Measurements from ENCODE around the gene BRICD5. TPM values are rescaled to one million over a fixed set of nuclear protein-coding genes. Genes with fewer than 3 reads are reported as not detected.

Gene BRICD5
- total and polyA plus RNA-seq, 4 experiments from 2014 or later: 0.39 to 33.4 (median 32.4) TPM; not detected in 1

DNA sequence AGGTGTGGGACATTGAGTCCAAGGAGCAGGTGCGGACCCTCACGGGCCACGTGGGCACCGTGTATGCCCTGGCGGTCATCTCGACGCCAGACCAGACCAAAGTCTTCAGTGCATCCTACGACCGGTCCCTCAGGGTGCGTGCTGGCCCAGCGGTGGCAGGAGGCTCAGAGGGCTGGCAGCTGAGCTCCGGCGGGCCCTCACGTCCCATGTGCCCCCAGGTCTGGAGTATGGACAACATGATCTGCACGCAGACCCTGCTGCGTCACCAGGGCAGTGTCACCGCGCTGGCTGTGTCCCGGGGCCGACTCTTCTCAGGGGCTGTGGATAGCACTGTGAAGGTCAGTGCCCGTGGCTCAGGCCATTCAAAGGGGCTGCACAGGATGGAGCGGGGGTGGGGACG is 34.6 kb downstream of the BRICD5 start:
- intact Hi-C loops (cut with micrococcal nuclease): no loop called here

DNA sequence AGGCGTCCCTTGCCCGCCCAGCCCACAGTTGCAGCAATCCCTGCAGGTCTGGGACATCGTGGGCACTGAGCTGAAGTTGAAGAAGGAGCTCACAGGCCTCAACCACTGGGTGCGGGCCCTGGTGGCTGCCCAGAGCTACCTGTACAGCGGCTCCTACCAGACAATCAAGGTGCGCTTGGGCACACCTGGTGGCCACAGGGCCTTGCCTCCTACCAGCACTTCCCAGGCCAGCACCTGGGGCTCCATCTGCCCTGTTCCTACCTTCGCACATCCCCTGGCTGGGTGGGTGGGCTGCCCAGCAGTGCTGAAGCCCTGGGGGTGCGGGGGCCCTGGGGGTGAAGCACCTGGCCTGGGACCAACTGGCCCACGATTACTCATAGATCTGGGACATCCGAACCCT is 35.2 kb downstream of the BRICD5 start:
- peaks cover 0 to 19% of the 10 kb centered on the region in 2 donors for H3K36me3 Mint-ChIP-seq
- H3K27me3 Mint-ChIP-seq: no peaks in the 10 kb centered on the region
- Histone ChIP-seq H3K4me1 (ENCODE audit: insufficient read depth, low read length) (no peaks in the 10 kb centered on the region), H3K36me3 (ENCODE audit: insufficient read depth, low read length) (peaks cover 4% of the 10 kb centered on the region), H3K9me3 (ENCODE audit: control insufficient read depth in 1 of 2, low read length in 2 of 2) (no peaks in the 10 kb centered on the region), H3K27me3 (ENCODE audit: insufficient read depth, low read length) (no peaks in the 10 kb centered on the region), H3K27ac (ENCODE audit: low read depth, low read length) (no peak overlapping the region), H3K4me3 (ENCODE audit: low read length in 2 of 2) (no peak overlapping the region)
- CTCF ChIA-PET (ENCODE audit: partially characterized antibody): interaction anchor here (0.8 kb wide), 1 partner anchor 35 kb away, joined by 3 read pairs; no protein-coding TSS in a partner anchor
- no peak overlapping the region for H3K27ac Mint-ChIP-seq
- H3K4me3 Mint-ChIP-seq: no peak overlapping the region
- no peaks in the 10 kb centered on the region for H3K9me3 Mint-ChIP-seq
- no peaks in the 10 kb centered on the region for H3K4me1 Mint-ChIP-seq
- POLR2A ChIA-PET (ENCODE audit: partially characterized antibody): no interaction called here
- intact Hi-C loops (cut with micrococcal nuclease): no loop called here
- DNase-seq: no peak

More for the DNA sequence above, 34.6 kb downstream of the BRICD5 start:
- Histone ChIP-seq H3K36me3 (ENCODE audit: insufficient read depth, low read length) (peaks cover 4% of the 10 kb centered on the region), H3K4me1 (ENCODE audit: insufficient read depth, low read length) (no peaks in the 10 kb centered on the region), H3K9me3 (ENCODE audit: control insufficient read depth in 1 of 2, low read length in 2 of 2) (no peaks in the 10 kb centered on the region), H3K27me3 (ENCODE audit: insufficient read depth, low read length) (no peaks in the 10 kb centered on the region), H3K4me3 (ENCODE audit: low read length in 2 of 2) (no peak overlapping the region), H3K27ac (ENCODE audit: low read depth, low read length) (no peak overlapping the region)
- Mint-ChIP-seq H3K4me1 (no peaks in the 10 kb centered on the region), H3K4me3 (no peak overlapping the region), H3K36me3 (peaks cover 0 to 19% of the 10 kb centered on the region in 2 donors), H3K27ac (no peak overlapping the region), H3K27me3 (no peaks in the 10 kb centered on the region), H3K9me3 (no peaks in the 10 kb centered on the region)
- CTCF ChIA-PET (ENCODE audit: partially characterized antibody): interaction anchor here (0.6 to 0.8 kb wide), 2 partner anchors 36 to 701 kb away, joined by 3 to 4 read pairs; no protein-coding TSS in a partner anchor
- POLR2A ChIA-PET (ENCODE audit: partially characterized antibody): no interaction called here
- no peak for DNase-seq

DNA sequence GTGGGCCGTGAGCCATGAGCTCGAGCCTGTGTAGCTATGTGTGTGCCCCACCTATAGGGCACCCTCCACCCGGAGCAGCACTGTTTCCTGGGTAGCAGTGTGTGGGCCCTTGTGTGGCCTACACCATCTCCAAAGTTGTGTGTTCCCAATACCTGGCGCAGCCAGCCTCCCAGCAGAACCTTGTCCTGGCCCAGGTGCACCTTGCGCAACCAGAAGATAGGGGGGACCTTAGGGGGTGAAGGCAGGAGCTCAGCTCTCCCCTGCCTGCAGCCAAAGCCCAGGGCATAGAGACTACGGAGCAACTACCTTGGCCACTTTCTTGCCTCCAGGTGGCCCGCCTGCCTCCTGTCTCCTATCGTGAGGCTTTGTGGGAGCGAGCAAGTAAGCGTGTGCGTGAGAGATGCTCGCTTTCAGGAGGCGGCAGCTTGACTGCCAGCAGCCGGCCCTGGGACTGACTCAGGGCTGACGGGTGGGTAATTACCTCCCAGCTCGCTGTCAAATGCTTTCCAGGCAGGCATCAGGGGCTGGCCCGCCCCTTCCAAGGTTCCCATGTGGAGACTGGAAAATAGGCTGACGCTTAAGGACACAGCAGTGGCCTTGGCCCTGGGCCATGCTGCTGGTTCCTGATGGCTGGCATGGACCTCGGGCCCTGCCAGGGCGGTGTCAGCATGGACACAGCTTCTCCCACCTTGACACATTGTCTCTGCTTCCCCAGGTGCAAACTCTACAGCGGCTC is 36.1 kb downstream of the BRICD5 start:
- Mint-ChIP-seq H3K9me3 (no peaks in the 10 kb centered on the region), H3K4me3 (no peak overlapping the region), H3K27me3 (no peaks in the 10 kb centered on the region), H3K27ac (no peak overlapping the region), H3K4me1 (no peaks in the 10 kb centered on the region), H3K36me3 (peaks cover 0 to 19% of the 10 kb centered on the region in 2 donors)
- Histone ChIP-seq H3K27me3 (ENCODE audit: insufficient read depth, low read length) (no peaks in the 10 kb centered on the region), H3K4me1 (ENCODE audit: insufficient read depth, low read length) (no peaks in the 10 kb centered on the region), H3K4me3 (ENCODE audit: low read length in 2 of 2) (no peak overlapping the region), H3K27ac (ENCODE audit: low read depth, low read length) (no peak overlapping the region), H3K9me3 (ENCODE audit: control insufficient read depth in 1 of 2, low read length in 2 of 2) (no peaks in the 10 kb centered on the region), H3K36me3 (ENCODE audit: insufficient read depth, low read length) (peaks cover 4% of the 10 kb centered on the region)
- ChIA-PET POLR2A (ENCODE audit: partially characterized antibody) (no interaction called here), CTCF (ENCODE audit: partially characterized antibody) (no interaction called here)
- intact Hi-C loops (cut with micrococcal nuclease): no loop called here
- DNase-seq: no peak

DNA sequence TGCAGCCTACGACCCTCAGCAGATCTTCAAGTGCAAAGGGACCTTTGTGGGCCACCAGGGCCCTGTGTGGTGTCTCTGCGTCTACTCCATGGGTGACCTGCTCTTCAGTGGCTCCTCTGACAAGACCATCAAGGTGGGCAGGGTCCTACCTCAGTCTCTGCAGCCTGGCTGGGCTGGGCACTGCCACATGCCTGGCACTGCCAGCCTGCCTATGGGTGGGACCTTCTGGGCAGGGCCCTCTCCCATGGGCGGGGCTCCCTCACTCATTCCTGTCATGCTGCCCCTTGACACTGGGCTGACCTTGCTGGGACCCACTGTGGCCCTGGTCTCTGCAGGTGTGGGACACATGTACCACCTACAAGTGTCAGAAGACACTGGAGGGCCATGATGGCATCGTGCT is 36.7 kb downstream of the BRICD5 start:
- no peak overlapping the region for H3K4me3 ChIP-seq (ENCODE audit: low read length in 2 of 2)
- intact Hi-C loops (cut with micrococcal nuclease): no loop called here
- POLR2A ChIA-PET (ENCODE audit: partially characterized antibody): no interaction called here
- H3K9me3 ChIP-seq (ENCODE audit: control insufficient read depth in 1 of 2, low read length in 2 of 2): no peaks in the 10 kb centered on the region
- no peaks in the 10 kb centered on the region for H3K27me3 ChIP-seq (ENCODE audit: insufficient read depth, low read length)
- H3K4me1 ChIP-seq (ENCODE audit: insufficient read depth, low read length): no peaks in the 10 kb centered on the region
- H3K4me1 Mint-ChIP-seq: no peaks in the 10 kb centered on the region
- no peak for DNase-seq
- H3K36me3 ChIP-seq (ENCODE audit: insufficient read depth, low read length): peaks cover 4% of the 10 kb centered on the region
- H3K36me3 Mint-ChIP-seq: peaks cover 0 to 19% of the 10 kb centered on the region in 2 donors
- no peaks in the 10 kb centered on the region for H3K9me3 Mint-ChIP-seq
- no peak overlapping the region for H3K4me3 Mint-ChIP-seq
- H3K27ac Mint-ChIP-seq: no peak overlapping the region
- CTCF ChIA-PET (ENCODE audit: partially characterized antibody): no interaction called here
- no peaks in the 10 kb centered on the region for H3K27me3 Mint-ChIP-seq
- no peak overlapping the region for H3K27ac ChIP-seq (ENCODE audit: low read depth, low read length)

DNA sequence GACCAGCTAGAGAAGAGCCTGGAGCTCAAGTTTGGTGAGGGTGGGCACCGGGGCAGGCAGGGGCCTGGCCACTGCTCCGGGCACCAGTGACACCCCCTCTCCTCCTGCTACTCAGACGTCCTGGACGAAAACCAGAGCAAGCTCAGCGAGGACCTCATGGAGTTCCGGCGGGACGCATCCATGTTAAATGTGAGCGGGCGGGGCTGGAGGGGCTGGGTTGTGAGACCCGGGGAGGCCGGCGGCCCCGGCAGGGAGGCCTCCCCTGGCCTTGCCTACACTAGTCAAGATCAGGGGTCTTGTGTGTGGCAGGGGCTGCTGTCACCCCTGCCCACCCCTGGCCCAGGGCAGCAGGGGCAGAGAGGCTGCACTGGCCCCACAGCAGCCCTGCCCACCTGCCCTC is 37.3 kb downstream of the BRICD5 start:
- Histone ChIP-seq H3K27ac (ENCODE audit: low read depth, low read length) (no peak overlapping the region), H3K4me1 (ENCODE audit: insufficient read depth, low read length) (no peaks in the 10 kb centered on the region), H3K27me3 (ENCODE audit: insufficient read depth, low read length) (no peaks in the 10 kb centered on the region), H3K4me3 (ENCODE audit: low read length in 2 of 2) (no peak overlapping the region), H3K9me3 (ENCODE audit: control insufficient read depth in 1 of 2, low read length in 2 of 2) (no peaks in the 10 kb centered on the region), H3K36me3 (ENCODE audit: insufficient read depth, low read length) (peaks cover 6% of the 10 kb centered on the region)
- intact Hi-C loops (cut with micrococcal nuclease): no loop called here
- Mint-ChIP-seq H3K9me3 (no peaks in the 10 kb centered on the region), H3K27me3 (no peaks in the 10 kb centered on the region), H3K36me3 (peaks cover 0 to 20% of the 10 kb centered on the region in 2 donors), H3K4me3 (no peak overlapping the region), H3K4me1 (no peaks in the 10 kb centered on the region), H3K27ac (no peak overlapping the region)
- CTCF ChIA-PET (ENCODE audit: partially characterized antibody): no interaction called here
- no peak for DNase-seq
- POLR2A ChIA-PET (ENCODE audit: partially characterized antibody): interaction anchor here (0.8 kb wide), 1 partner anchor 32 kb away, joined by 4 read pairs; the partner anchor contains the start of gene MLST8

DNA sequence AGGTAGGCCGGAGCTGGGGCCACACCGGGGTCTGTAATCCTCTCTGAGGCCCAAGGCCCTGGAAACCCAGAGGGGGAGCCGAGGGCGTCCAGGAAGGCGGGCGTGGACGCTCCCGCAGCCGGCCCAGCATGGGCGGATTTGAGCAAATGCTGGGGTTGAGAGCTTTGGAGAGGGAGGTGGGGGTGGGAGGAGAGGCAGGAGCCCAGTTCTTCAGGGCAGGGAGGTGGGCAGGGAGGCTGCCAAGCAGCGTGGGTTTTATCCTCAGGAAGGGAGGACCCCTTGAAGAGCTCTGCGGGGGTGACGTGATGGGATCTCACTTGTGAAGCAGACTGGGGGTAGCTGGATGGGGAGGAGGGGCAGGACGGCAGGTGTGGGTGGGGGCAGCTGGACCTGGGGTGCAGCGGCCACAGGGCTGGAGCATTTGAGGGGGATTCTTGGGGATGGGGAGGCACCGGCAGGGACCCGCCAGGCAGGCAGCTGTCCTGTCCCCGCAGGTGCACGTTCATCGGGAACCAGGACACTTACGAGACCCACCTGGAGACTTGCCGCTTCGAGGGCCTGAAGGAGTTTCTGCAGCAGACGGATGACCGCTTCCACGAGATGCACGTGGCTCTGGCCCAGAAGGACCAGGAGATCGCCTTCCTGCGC is 37.9 kb downstream of the BRICD5 start:
- no peak overlapping the region for H3K27ac ChIP-seq (ENCODE audit: low read depth, low read length)
- ChIA-PET POLR2A (ENCODE audit: partially characterized antibody) (interaction anchor here (0.8 to 0.9 kb wide), 2 partner anchors 32 to 43 kb away, joined by 3 to 4 read pairs; partner anchors contain the start of gene MLST8), CTCF (ENCODE audit: partially characterized antibody) (no interaction called here)
- DNase-seq: no peak
- no peaks in the 10 kb centered on the region for H3K4me1 Mint-ChIP-seq
- no peak overlapping the region for H3K4me3 ChIP-seq (ENCODE audit: low read length in 2 of 2)
- H3K4me1 ChIP-seq (ENCODE audit: insufficient read depth, low read length): no peaks in the 10 kb centered on the region
- H3K9me3 Mint-ChIP-seq: no peaks in the 10 kb centered on the region
- H3K27ac Mint-ChIP-seq: no peak overlapping the region
- intact Hi-C loops (cut with micrococcal nuclease): no loop called here
- peaks cover 11% of the 10 kb centered on the region for H3K36me3 ChIP-seq (ENCODE audit: insufficient read depth, low read length)
- no peaks in the 10 kb centered on the region for H3K9me3 ChIP-seq (ENCODE audit: control insufficient read depth in 1 of 2, low read length in 2 of 2)
- H3K27me3 Mint-ChIP-seq: no peaks in the 10 kb centered on the region
- H3K36me3 Mint-ChIP-seq: peaks cover 0 to 22% of the 10 kb centered on the region in 2 donors
- no peak overlapping the region for H3K4me3 Mint-ChIP-seq
- H3K27me3 ChIP-seq (ENCODE audit: insufficient read depth, low read length): no peaks in the 10 kb centered on the region

DNA sequence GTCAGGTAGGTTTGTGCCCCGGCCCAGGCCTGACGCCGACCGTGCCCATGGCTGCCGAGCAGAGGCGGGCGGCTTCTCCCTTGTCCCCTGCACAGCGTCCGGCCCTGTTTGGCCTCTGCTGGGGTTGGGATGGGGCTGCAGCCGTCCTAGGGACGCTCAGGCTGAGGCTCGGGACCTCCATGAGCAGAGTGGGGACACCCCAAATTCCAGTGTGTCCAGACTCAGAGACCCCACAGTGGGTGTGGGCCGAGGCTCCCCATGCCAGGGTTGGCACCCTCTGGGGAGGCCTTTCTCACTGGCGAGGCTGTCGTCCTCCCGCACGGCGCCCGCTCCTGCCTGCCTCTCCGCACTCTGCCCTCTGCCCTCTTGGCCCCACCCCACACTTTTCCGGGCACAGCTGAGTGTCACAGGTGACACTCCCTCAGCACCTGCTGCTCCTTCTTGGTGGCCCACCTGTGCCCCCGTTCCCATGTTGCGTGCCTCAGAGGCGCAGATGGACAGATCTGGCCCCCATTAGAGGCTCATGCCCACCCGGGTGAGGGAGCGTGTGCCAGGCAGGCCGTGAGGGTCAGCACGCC is 39.0 kb downstream of the BRICD5 start:
- CTCF ChIA-PET (ENCODE audit: partially characterized antibody): no interaction called here
- H3K36me3 ChIP-seq (ENCODE audit: insufficient read depth, low read length): peaks cover 13% of the 10 kb centered on the region
- no peaks in the 10 kb centered on the region for H3K4me1 ChIP-seq (ENCODE audit: insufficient read depth, low read length)
- Mint-ChIP-seq H3K4me3 (no peak overlapping the region), H3K36me3 (peaks cover 0 to 22% of the 10 kb centered on the region in 2 donors), H3K27ac (no peak overlapping the region), H3K27me3 (no peaks in the 10 kb centered on the region), H3K4me1 (no peaks in the 10 kb centered on the region), H3K9me3 (no peaks in the 10 kb centered on the region)
- no peaks in the 10 kb centered on the region for H3K27me3 ChIP-seq (ENCODE audit: insufficient read depth, low read length)
- DNase-seq: no peak
- intact Hi-C loops (cut with micrococcal nuclease): no loop called here
- H3K9me3 ChIP-seq (ENCODE audit: control insufficient read depth in 1 of 2, low read length in 2 of 2): no peaks in the 10 kb centered on the region
- no peak overlapping the region for H3K4me3 ChIP-seq (ENCODE audit: low read length in 2 of 2)
- no peak overlapping the region for H3K27ac ChIP-seq (ENCODE audit: low read depth, low read length)
- POLR2A ChIA-PET (ENCODE audit: partially characterized antibody): interaction anchor here (0.9 kb wide), 1 partner anchor 44 kb away, joined by 3 read pairs; no protein-coding TSS in a partner anchor
